ENCODE data around the gene SLC9A9.

GRCh38 chr3:143535994-143536784, 312.1 kb downstream of the SLC9A9 start:
- TF ChIP-seq EZH2 (IDR thresholded peaks at IDR 0.05; ENCODE audit: low read depth, low read length, severe bottlenecking) (no peak), SIN3A (conservative IDR thresholded peaks at IDR 0.05 in 1 of 2, IDR thresholded peaks at IDR 0.05 in 1 of 2; ENCODE audit: low read depth in 1 of 2, low read length in 2 of 2) (no peak)
